ENCODE data around the gene LIG1.

DNA sequence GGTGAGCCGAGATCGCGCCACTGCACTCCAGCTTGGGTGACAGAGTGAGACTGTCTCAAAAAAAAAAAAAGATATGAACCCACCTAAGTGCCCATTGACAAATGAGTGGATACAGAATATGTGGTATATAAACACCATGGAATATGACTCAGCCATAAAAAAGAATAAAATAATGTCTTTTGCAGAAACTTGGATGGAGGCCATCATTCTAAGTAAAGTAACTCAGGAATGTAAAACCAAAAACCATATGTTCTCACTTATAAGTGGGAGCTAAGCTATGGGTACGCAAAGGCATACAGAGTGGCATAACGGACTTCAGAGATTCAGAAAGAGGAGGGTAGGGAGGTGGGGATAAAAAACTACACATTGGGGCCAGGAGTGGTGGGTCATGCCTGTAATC, 89.0 kb downstream of the LIG1 start:
- no peak for TF ChIP-seq POLR2AphosphoS5 (IDR thresholded peaks at IDR 0.05; ENCODE audit: borderline replicate concordance, low read depth, low read length)
- no peak for TF ChIP-seq EZH2 (IDR thresholded peaks at IDR 0.05)
